Osteocyte (in vitro differentiated cells): ENCODE data around the gene UBIAD1. TPM values are rescaled to one million over a fixed set of nuclear protein-coding genes. Genes with fewer than 3 reads are reported as not detected.
A peak's percentile ranks its signal among the peaks of the same experiment; 100 is the strongest.

ENCODE experiments used
- DNase-seq: peaks from one replicate; pipeline ENCODE4 v3.0.0; 2021; ENCODE audit warnings: mixed read lengths; ENCODE audit not compliant: unreplicated experiment; ENCODE audit errors: extremely low spot score
- H3K27ac Mint-ChIP-seq: one replicate; pipeline ENCODE4 v1.8.0; 2021; ENCODE audit warnings: mild to moderate bottlenecking, mixed read lengths; ENCODE audit not compliant: unreplicated experiment
- H3K27me3 Mint-ChIP-seq: one replicate; pipeline ENCODE4 v1.8.0; 2021; ENCODE audit warnings: mixed read lengths; ENCODE audit not compliant: unreplicated experiment
- H3K36me3 Mint-ChIP-seq: one replicate; pipeline ENCODE4 v1.8.0; 2021; ENCODE audit warnings: mixed read lengths; ENCODE audit not compliant: unreplicated experiment
- H3K4me1 Mint-ChIP-seq: one replicate; pipeline ENCODE4 v1.8.0; 2021; ENCODE audit warnings: mixed read lengths; ENCODE audit not compliant: unreplicated experiment
- H3K4me3 Mint-ChIP-seq: one replicate; pipeline ENCODE4 v1.8.0; 2021; ENCODE audit warnings: mild to moderate bottlenecking, moderate library complexity, mixed read lengths; ENCODE audit not compliant: unreplicated experiment
- H3K9me3 Mint-ChIP-seq: one replicate; pipeline ENCODE4 v1.8.0; 2021; ENCODE audit warnings: mixed read lengths; ENCODE audit not compliant: unreplicated experiment
- total RNA-seq: library from RNA; stranded (reverse); gene quantifications from 2 replicates; pipeline ENCODE4 v1.2.1, GENCODE V29; 2021
- TF ChIP-seq, protein P1 (sequence below): fragments of 200-600 bp; sonication (generic); IDR thresholded peaks from 2 replicates; pipeline ENCODE4 v1.5.0; 2021; ENCODE audit warnings: antibody characterized with exemption, mild to moderate bottlenecking, moderate library complexity

UBIAD1 gene
- total RNA-seq, 1 donor from 2014 or later, result 19.0 TPM

DNA sequence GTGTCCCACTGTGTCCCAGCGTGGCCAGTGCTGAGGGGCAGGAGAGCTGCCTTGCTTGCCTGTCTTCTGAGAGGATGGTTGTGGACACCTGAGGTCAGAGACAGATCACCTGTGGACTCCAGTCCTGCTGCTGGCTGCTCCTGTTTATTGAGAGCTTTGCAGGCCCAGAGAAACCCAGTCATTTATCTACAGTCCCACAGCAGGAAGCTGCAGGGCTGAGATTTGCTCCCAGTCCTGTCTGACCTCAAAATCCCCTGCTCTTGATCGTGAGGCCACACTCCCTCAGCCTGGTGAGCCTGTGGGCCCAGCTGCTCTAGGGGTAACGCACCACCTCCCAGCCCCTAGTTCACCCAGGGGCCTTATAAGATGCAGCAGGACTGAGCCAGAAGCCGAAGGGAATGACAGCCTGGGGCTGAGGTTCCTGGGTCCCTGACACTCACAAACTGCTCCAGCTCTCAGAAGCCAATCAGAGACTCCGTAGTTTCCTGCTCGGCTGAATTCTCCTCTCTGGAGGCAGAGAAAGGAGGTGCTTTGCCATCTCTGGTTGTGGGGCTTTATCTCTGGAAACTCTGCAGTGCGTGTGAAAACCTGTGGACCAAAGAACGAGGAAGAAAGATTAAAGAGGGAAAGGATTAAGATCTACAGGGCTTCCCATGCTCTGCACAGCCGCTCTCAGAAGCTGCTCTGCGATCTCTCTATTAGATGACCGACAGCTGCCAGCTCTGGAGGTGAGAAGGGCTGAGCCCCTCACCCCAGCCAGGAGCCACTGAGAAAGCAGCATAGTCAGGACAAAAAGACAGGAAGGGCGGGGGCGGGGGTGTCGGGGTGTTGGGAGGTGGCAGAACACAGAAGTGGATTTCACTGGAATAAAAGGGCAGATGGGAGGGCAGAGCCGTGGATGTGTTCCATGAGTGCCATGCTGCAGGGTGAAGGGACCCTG is 39.1 kb downstream of the UBIAD1 start:
- H3K4me3 Mint-ChIP-seq, result no peak overlapping the region
- H3K36me3 Mint-ChIP-seq, result no peaks in the 10 kb centered on the region
- H3K27ac Mint-ChIP-seq, result no peak overlapping the region
- H3K4me1 Mint-ChIP-seq, result peaks cover 7% of the 10 kb centered on the region
- peaks cover 29% of the 10 kb centered on the region for H3K27me3 Mint-ChIP-seq
- H3K9me3 Mint-ChIP-seq, result no peaks in the 10 kb centered on the region
- no peak for DNase-seq
- TF ChIP-seq, protein P1, sequence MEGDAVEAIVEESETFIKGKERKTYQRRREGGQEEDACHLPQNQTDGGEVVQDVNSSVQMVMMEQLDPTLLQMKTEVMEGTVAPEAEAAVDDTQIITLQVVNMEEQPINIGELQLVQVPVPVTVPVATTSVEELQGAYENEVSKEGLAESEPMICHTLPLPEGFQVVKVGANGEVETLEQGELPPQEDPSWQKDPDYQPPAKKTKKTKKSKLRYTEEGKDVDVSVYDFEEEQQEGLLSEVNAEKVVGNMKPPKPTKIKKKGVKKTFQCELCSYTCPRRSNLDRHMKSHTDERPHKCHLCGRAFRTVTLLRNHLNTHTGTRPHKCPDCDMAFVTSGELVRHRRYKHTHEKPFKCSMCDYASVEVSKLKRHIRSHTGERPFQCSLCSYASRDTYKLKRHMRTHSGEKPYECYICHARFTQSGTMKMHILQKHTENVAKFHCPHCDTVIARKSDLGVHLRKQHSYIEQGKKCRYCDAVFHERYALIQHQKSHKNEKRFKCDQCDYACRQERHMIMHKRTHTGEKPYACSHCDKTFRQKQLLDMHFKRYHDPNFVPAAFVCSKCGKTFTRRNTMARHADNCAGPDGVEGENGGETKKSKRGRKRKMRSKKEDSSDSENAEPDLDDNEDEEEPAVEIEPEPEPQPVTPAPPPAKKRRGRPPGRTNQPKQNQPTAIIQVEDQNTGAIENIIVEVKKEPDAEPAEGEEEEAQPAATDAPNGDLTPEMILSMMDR, result no peak

DNA sequence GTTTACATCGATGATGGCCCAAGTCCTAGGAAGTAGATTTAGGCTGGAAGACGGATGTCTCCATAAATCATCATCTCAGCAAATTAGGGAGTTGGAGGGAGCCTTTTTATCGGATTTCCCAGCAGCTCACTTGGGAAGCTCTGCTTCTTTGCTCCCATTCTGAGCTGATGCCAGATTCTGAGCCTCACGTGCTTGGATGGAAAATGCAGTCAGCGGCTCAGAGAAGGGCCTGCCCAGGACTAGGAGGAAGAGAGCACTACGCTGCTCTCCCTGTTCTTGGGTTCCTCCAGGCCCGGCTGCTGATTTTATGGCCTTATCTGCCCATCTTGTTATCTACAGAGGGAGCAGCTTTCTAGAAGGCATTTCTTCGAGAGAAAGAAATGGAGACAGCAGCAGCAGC is 42.0 kb downstream of the UBIAD1 start:
- TF ChIP-seq, protein P1, result no peak
- no peak for DNase-seq
- peaks cover 7% of the 10 kb centered on the region for H3K4me1 Mint-ChIP-seq
- H3K9me3 Mint-ChIP-seq, result no peaks in the 10 kb centered on the region
- H3K4me3 Mint-ChIP-seq, result no peak overlapping the region
- H3K36me3 Mint-ChIP-seq, result no peaks in the 10 kb centered on the region
- no peak overlapping the region for H3K27ac Mint-ChIP-seq
- peaks cover 29% of the 10 kb centered on the region for H3K27me3 Mint-ChIP-seq

DNA sequence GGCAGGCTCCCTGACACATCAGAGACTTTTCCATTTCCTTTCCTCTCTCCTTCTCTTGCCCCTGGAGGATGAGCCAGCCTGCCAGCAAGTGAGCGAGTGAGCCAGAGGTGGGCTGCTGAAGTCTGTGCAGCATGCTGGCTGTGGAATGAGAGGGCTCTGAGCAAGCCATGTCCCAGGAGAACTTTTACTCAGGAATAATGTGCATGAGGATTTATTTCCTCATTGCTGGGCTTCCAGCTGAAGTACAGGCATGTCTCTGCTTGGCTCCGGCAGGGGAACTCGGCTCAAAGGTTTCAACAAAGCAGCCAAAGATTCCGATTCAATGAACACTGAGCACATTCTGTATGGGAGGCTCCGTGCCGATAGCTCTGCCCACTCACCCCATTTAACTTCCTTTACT is 43.7 kb downstream of the UBIAD1 start:
- Mint-ChIP-seq H3K9me3 (no peaks in the 10 kb centered on the region), H3K4me1 (peaks cover 7% of the 10 kb centered on the region), H3K27ac (no peak overlapping the region), H3K36me3 (no peaks in the 10 kb centered on the region), H3K4me3 (no peak overlapping the region), H3K27me3 (peaks cover 19% of the 10 kb centered on the region)
- DNase-seq, result no peak
- TF ChIP-seq, protein P1, result no peak

DNA sequence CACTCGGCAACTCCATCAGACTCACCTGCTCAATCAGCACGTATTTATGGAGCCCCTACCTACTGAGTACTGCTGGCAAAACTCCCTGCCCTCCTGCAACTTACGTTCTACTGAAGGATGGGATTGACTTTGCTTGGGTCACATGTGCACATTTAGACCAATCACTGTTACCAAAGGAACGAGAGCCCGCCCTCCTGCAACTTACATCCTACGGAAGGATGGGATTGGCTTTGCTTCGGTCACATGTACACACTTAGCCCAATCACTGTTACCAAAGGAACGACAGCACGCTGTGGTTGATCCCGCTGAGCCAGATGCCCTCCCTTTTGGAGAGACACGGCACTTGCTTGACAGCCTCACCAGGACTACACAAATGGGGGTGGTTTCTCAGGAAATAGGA is 46.0 kb downstream of the UBIAD1 start:
- Mint-ChIP-seq H3K36me3 (no peaks in the 10 kb centered on the region), H3K9me3 (no peaks in the 10 kb centered on the region), H3K27me3 (peaks cover 26% of the 10 kb centered on the region), H3K27ac (no peak overlapping the region), H3K4me1 (peaks cover 7% of the 10 kb centered on the region), H3K4me3 (no peak overlapping the region)
- TF ChIP-seq, protein P1, result no peak
- DNase-seq, result no peak

DNA sequence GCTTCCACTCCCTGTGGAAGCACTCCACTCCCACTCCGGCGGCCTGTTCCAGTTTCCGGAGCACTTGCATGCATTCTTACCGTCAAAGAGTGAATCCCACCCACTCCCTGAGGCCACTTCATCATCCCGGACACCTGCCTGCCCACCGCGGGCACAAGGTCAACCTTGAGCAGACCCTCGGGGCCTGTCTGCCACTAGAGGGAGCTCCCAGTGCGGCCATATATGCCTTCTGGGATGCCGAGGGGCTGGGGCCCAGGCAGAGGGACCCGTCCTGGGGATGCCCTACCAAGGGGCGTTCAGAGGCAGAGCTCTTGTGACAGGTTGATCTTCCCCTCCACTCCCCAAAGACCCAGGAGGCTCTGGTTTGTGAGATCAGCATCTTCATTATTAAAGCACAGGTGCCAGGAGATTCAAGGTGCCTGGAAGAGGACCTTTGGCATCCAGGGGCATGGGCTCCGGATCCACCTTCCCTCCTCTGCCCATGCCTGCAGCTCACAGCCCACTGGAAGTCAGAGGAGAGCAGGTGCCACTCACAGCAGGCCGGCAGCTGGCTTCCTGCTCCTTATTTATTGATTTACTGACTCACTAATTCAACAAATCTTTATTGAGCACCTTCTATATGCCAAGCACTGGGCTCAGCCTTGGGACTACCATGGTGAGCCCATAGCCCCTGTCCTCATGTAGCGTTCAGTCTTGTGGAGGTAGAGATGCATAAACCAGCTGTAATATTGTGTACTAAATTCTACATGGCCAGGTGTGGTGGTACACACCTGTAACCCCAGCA is 47.3 kb downstream of the UBIAD1 start:
- Mint-ChIP-seq H3K4me3 (no peak overlapping the region), H3K27ac (no peak overlapping the region), H3K4me1 (peaks cover 7% of the 10 kb centered on the region), H3K27me3 (peaks cover 39% of the 10 kb centered on the region), H3K36me3 (no peaks in the 10 kb centered on the region), H3K9me3 (no peaks in the 10 kb centered on the region)
- TF ChIP-seq, protein P1, result peak; percentile 46
- DNase-seq, result no peak
